NCI-H345 (cell line): ENCODE data around the gene NCOA7.

Source experiments
- DNase-seq: peaks from one replicate; lab custom pipeline; 2025; lab: John Stamatoyannopoulos, UW

The NCOA7 gene

DNA sequence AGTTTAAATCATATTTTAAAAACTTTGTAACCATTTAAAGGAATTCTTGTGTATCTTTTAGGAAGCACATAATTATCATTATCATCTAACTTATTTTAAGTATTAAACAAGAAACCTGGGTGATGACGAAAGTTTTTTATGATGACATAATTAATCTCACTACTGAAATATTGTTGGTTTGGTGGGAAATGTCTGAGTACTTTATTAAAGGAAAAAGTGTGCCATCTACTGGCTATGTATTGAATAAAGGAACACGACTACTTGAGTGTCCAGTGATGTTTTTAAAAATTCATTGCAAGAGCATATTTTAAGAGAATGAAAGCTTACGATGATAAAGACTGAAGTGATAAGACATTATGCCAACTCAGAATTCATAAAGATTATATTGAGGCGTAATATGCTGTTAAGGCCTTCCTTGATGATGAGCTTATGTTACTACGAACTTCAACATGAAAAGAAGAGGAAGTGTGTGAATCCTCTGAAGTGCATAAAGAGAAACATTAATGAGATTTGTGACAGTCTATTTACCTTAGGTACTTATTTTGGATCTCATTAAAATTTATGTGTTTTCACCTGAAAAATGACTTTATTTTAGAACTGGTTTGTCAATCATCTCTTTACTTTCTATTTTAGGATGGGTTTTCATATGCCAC lies 183.6 kb downstream of the NCOA7 start:
- DNase-seq, result peak; percentile 50

DNA sequence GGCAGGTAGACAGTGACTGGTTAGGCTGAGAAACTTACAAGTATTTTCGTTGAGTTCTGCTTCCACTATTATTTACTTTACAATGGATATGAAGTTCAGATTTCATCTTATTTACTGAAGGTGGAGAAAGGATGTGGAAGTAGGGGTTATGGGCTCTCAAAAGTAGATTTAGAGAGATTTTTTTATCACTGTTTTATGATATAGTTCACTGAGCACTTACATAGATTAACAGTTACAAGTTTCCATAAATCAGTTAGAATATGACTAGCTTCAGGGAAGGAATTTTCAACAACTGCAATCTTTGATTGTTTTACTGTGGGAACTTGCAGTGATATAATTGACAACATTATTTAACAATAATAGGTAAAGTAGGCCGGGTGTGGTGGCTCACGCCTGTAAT lies 188.3 kb downstream of the NCOA7 start:
- DNase-seq, result no peak
